CD8-positive, alpha-beta memory T cell (primary cell): ENCODE data around the gene HSD3B7. TPM values are rescaled to one million over a fixed set of nuclear protein-coding genes. Genes with fewer than 3 reads are reported as not detected.

ENCODE experiments used
- CTCF ChIA-PET: fragments of 350-600 bp; sonication (Branson Sonifier 250); formaldehyde crosslinking; loops from one replicate; lab custom pipeline; 2021; ENCODE audit warnings: antibody characterized with exemption; lab: Charles Lee
- POLR2A ChIA-PET: fragments of 350-600 bp; sonication (Branson Sonifier 250); formaldehyde crosslinking; loops from one replicate; lab custom pipeline; 2021; ENCODE audit warnings: antibody characterized with exemption; lab: Charles Lee
- DNase-seq, 5 donors: peaks; one replicate each; pipeline versions ENCODE4 v3.0.0 to v3.0.0-alpha.2; 2020 to 2022; ENCODE audit warnings: mixed read lengths in 1 of 5
- H3K27ac ChIP-seq: one replicate; pipeline ENCODE4 v1.7.0; 2013; ENCODE audit warnings: low read depth, mild to moderate bottlenecking, low read length, moderate library complexity
- H3K27me3 ChIP-seq: 2 replicates; pipeline ENCODE4 v1.7.0; 2013; ENCODE audit warnings: low read length, mild to moderate bottlenecking; ENCODE audit not compliant: insufficient read depth, poor library complexity, severe bottlenecking
- H3K36me3 ChIP-seq: 2 replicates; pipeline ENCODE4 v1.7.0; 2013; ENCODE audit warnings: mild to moderate bottlenecking, low read length, moderate library complexity; ENCODE audit not compliant: insufficient read depth
- H3K4me1 ChIP-seq: 2 replicates; pipeline ENCODE4 v1.7.0; 2013; ENCODE audit warnings: mild to moderate bottlenecking, low read length, moderate library complexity; ENCODE audit not compliant: insufficient read depth
- H3K4me3 ChIP-seq: 2 replicates; pipeline ENCODE4 v1.7.0; 2013; ENCODE audit warnings: mild to moderate bottlenecking, low read length
- H3K9me3 ChIP-seq: 2 replicates; pipeline ENCODE4 v1.7.0; 2013; ENCODE audit warnings: mild to moderate bottlenecking, low read length
- H3K27ac Mint-ChIP-seq, 8 donors: one replicate each; pipeline ENCODE4 v1.8.0; 2020 to 2021; ENCODE audit warnings: mixed read lengths in 8 of 8, mild to moderate bottlenecking in 6 of 8, inconsistent platforms in 3 of 8, moderate library complexity in 3 of 8
- H3K27me3 Mint-ChIP-seq, 2 donors: one replicate each; pipeline ENCODE4 v1.8.0; 2020 to 2021; ENCODE audit warnings: mixed read lengths in 2 of 2, mild to moderate bottlenecking in 1 of 2, moderate library complexity in 1 of 2
- H3K36me3 Mint-ChIP-seq, 3 donors: one replicate each; pipeline ENCODE4 v1.8.0; 2020 to 2021; ENCODE audit warnings: mixed read lengths in 3 of 3, inconsistent platforms in 1 of 3, mild to moderate bottlenecking in 1 of 3
- H3K4me1 Mint-ChIP-seq, 3 donors: one replicate each; pipeline ENCODE4 v1.8.0; 2020 to 2021; ENCODE audit warnings: mixed read lengths in 3 of 3, inconsistent platforms in 1 of 3, mild to moderate bottlenecking in 1 of 3
- H3K4me3 Mint-ChIP-seq, 7 donors: one replicate each; pipeline ENCODE4 v1.8.0; 2020 to 2021; ENCODE audit warnings: mixed read lengths in 7 of 7, mild to moderate bottlenecking in 6 of 7, moderate library complexity in 4 of 7, inconsistent platforms in 2 of 7
- H3K9me3 Mint-ChIP-seq, 5 donors: one replicate each; pipeline ENCODE4 v1.8.0; 2020 to 2022; ENCODE audit warnings: mixed read lengths in 5 of 5, mild to moderate bottlenecking in 3 of 5, moderate library complexity in 2 of 5, inconsistent platforms in 1 of 5
- polyA plus RNA-seq: library from polyadenylated mRNA; unstranded; fragments of 300-500 nt; fragmentation: Illumina TruSeq; gene quantifications from one replicate; pipeline ENCODE4 v1.2.3, GENCODE V29; 2021
- total RNA-seq, 2 experiments: library from RNA; stranded (reverse); gene quantifications; one replicate each; pipeline ENCODE4 v1.2.3, GENCODE V29; 2021

The HSD3B7 gene
- total and polyA plus RNA-seq, 3 experiments from 2014 or later, result 1.6 to 2.1 TPM; not detected in 1

DNA sequence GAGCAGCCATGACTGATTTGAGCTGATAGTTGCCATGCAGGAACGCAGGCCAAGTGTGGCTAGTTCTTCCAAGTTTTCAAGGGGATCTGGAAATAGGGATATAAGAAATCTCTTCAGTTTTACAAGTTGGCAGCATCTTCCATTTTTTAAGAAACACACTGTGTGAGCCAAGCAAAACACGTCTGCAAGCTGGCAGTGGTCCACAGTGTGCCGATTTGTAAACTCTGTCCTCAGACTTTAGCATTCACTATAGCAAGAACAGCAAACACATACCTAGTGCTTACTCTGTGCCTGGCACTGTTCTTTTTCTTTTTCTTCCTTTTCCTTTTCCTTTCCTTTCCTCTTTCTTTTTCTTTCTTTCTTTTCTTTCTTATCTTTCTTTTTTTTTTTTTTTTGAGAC, 33.3 kb upstream of the HSD3B7 start:
- no peaks in the 10 kb centered on the region for H3K27me3 Mint-ChIP-seq
- Histone ChIP-seq H3K4me3 (no peak overlapping the region), H3K4me1 (peaks cover 23% of the 10 kb centered on the region), H3K9me3 (no peaks in the 10 kb centered on the region), H3K27me3 (no peaks in the 10 kb centered on the region), H3K36me3 (no peaks in the 10 kb centered on the region), H3K27ac (no peak overlapping the region)
- H3K4me1 Mint-ChIP-seq, result peaks cover 17 to 29% (median 22%) of the 10 kb centered on the region in 3 donors
- no peak for DNase-seq
- H3K9me3 Mint-ChIP-seq, result no peaks in the 10 kb centered on the region
- peaks cover 0 to 2% (median 0%) of the 10 kb centered on the region in 3 donors for H3K36me3 Mint-ChIP-seq
- ChIA-PET CTCF (interaction anchor here (1.6 to 4.9 kb wide), 2 partner anchors 10 to 491 kb away, joined by 3 to 50 read pairs; partner anchors contain the start of gene ZNF843), POLR2A (no interaction called here)
- peak overlapping the region in 2 of 8 donors; percentile 21 to 56 for H3K27ac Mint-ChIP-seq
- peak overlapping the region in 3 of 7 donors; percentile 15 to 76 (median 23) for H3K4me3 Mint-ChIP-seq

DNA sequence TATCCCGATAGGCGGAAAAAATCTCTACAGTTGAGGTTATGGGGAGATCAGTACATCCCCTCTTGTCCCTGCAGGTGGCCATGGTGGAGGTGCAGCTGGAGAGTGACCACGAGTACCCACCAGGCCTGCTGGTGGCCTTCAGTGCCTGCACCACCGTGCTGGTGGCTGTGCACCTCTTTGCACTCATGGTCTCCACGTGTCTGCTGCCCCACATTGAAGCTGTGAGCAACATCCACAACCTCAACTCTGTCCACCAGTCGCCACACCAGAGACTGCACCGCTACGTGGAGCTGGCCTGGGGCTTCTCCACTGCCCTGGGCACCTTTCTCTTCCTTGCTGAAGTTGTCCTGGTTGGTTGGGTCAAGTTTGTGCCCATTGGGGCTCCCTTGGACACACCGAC, 31.9 kb upstream of the HSD3B7 start:
- Histone ChIP-seq H3K4me3 (no peak overlapping the region), H3K36me3 (no peaks in the 10 kb centered on the region), H3K9me3 (no peaks in the 10 kb centered on the region), H3K27ac (no peak overlapping the region), H3K4me1 (peaks cover 26% of the 10 kb centered on the region), H3K27me3 (no peaks in the 10 kb centered on the region)
- POLR2A ChIA-PET, result no interaction called here
- H3K27me3 Mint-ChIP-seq, result no peaks in the 10 kb centered on the region
- CTCF ChIA-PET, result interaction anchor here (1.1 to 4.9 kb wide), 8 partner anchors 11 to 490 kb away, joined by 3 to 50 read pairs (median 4); partner anchors contain the start of genes PRSS53, ZNF646, ZNF668 and ZNF843
- H3K9me3 Mint-ChIP-seq, result no peaks in the 10 kb centered on the region
- H3K27ac Mint-ChIP-seq, result peak overlapping the region in 2 of 8 donors; percentile 48 to 89
- no peak overlapping the region for H3K4me3 Mint-ChIP-seq
- DNase-seq, result no peak
- H3K4me1 Mint-ChIP-seq, result peaks cover 18 to 37% (median 22%) of the 10 kb centered on the region in 3 donors
- H3K36me3 Mint-ChIP-seq, result peaks cover 0 to 8% (median 0%) of the 10 kb centered on the region in 3 donors

DNA sequence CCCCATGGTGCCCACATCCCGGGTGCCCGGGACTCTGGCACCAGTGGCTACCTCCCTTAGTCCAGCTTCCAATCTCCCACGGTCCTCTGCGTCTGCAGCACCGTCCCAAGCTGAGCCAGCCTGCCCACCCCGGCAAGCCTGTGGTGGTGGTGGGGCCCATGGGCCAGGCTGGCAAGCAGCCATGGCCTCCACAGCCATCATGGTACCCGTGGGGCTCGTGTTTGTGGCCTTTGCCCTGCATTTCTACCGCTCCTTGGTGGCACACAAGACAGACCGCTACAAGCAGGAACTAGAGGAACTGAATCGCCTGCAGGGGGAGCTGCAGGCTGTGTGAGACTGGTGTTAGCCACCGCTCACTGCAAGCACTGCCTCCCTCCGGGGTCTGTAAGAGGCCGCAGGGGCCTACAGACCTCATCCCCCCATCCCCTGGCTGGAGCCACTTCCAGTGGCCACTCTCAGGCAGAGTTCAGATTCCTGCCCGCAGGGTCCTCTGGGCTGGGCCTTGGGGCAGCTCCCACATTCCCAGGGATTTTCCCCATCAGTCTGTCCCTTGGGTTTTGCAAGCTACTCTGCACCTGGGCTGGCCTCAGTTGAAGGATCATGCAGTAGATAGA, 31.4 kb upstream of the HSD3B7 start:
- no peaks in the 10 kb centered on the region for H3K36me3 ChIP-seq
- ChIA-PET CTCF (interaction anchor here (1.1 to 4.9 kb wide), 8 partner anchors 12 to 489 kb away, joined by 3 to 50 read pairs (median 4); partner anchors contain the start of genes PRSS53, ZNF646, ZNF668 and ZNF843), POLR2A (no interaction called here)
- Mint-ChIP-seq H3K36me3 (peaks cover 0 to 11% (median 0%) of the 10 kb centered on the region in 3 donors), H3K4me3 (peak overlapping the region in 2 of 7 donors; percentile 56 to 84), H3K27me3 (no peaks in the 10 kb centered on the region), H3K27ac (peak overlapping the region in 4 of 8 donors; percentile 48 to 89 (median 50)), H3K4me1 (peaks cover 22 to 41% (median 26%) of the 10 kb centered on the region in 3 donors), H3K9me3 (no peaks in the 10 kb centered on the region)
- peak; percentile 47 to 78 (median 57) for DNase-seq
- H3K4me3 ChIP-seq, result no peak overlapping the region
- no peaks in the 10 kb centered on the region for H3K27me3 ChIP-seq
- no peaks in the 10 kb centered on the region for H3K9me3 ChIP-seq
- peaks cover 28% of the 10 kb centered on the region for H3K4me1 ChIP-seq
- H3K27ac ChIP-seq, result no peak overlapping the region

DNA sequence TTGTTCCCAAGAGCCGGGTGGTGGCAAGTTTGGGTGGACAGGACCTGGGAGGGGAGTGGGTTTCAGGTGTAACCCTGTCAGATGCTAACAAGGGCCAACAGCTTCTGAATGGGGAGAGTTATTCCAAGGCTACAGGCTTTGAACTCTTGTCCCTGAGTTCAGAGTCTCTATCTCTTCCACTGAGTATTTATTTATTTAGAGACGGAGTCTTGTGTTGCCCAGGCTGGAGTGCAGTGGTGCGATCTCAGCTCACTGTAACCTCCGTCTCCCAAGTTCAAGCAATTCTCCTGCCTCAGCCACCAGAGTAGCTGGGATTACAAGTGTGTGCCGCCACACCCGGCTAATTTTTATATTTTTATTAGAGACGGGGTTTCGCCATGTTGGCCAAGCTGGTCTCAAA, 30.0 kb upstream of the HSD3B7 start:
- peaks cover 35% of the 10 kb centered on the region for H3K4me1 ChIP-seq
- peaks cover 0 to 21% (median 2%) of the 10 kb centered on the region in 3 donors for H3K36me3 Mint-ChIP-seq
- H3K27me3 ChIP-seq, result no peaks in the 10 kb centered on the region
- no peak overlapping the region for H3K4me3 ChIP-seq
- DNase-seq, result no peak
- no peaks in the 10 kb centered on the region for H3K27me3 Mint-ChIP-seq
- CTCF ChIA-PET, result interaction anchor here (3.2 to 4.9 kb wide), 2 partner anchors 13 to 187 kb away, joined by 9 to 50 read pairs; no protein-coding TSS in a partner anchor
- peaks cover 27 to 45% (median 33%) of the 10 kb centered on the region in 3 donors for H3K4me1 Mint-ChIP-seq
- H3K4me3 Mint-ChIP-seq, result peak overlapping the region in 2 of 7 donors; percentile 66 to 74
- no peaks in the 10 kb centered on the region for H3K9me3 Mint-ChIP-seq
- H3K27ac ChIP-seq, result no peak overlapping the region
- H3K36me3 ChIP-seq, result peaks cover 4% of the 10 kb centered on the region
- peak overlapping the region in 3 of 8 donors; percentile 3 to 89 (median 57) for H3K27ac Mint-ChIP-seq
- POLR2A ChIA-PET, result interaction anchor here (0.7 kb wide), 1 partner anchor 119 kb away, joined by 5 read pairs; the partner anchor contains the start of genes ZNF646 and ZNF668
- H3K9me3 ChIP-seq, result no peaks in the 10 kb centered on the region

DNA sequence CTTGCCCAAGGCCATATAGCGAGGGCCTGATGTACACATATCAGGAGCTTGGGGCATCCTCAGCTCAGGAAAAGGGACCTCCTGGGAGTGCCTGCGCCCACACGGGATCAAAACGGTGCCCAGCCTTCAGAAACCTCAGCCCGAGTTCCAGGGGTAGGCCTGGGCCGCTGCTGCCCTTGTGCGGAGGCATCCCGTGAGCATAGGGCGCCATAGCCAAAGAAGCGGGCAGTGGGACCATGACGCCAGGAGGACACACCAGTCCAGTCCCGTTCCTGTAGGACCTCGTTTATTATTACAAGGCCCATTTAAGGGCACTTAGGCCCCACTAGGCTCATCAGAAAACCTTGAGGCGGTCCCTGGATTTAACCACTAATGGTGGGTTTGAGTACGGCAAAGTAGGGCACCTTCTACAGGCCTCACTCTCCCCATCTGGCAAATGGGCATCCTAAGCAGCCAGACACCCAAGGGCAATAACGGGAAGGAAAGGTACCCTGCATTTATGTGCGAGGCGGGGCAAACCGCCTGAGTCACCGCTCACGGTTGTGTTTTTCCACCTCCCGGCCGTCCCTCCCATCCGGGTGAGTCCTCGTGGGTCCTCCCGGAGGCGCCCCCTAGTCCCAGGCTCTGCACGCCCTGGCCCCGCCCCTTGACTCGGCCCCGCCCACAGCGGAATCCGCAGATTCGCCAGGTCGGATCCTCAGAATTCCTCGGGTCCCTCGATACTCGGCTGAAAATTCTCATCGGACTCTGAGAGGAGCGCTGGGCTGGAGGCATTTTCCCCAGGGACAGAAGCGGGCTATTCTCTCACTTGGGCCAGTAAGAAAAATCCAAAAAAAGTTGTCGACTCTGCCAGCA, 28.2 kb upstream of the HSD3B7 start:
- peak overlapping the region; percentile 98 for H3K4me3 ChIP-seq
- peak; percentile 77 to 87 (median 83) for DNase-seq
- peak overlapping the region; percentile 97 to 100 (median 98) for H3K27ac Mint-ChIP-seq
- H3K27ac ChIP-seq, result peak overlapping the region; percentile 96
- H3K4me3 Mint-ChIP-seq, result peak overlapping the region; percentile 93 to 99 (median 97)
- H3K4me1 Mint-ChIP-seq, result peaks cover 26 to 42% (median 27%) of the 10 kb centered on the region in 3 donors
- no peaks in the 10 kb centered on the region for H3K27me3 Mint-ChIP-seq
- ChIA-PET POLR2A (interaction anchor here (0.5 to 1.1 kb wide), 3 partner anchors 117 to 185 kb away, joined by 3 to 4 read pairs (median 3); partner anchors contain the start of genes KAT8 and ZNF668), CTCF (interaction anchor here (4.9 kb wide), 1 partner anchor 15 kb away, joined by 50 read pairs; no protein-coding TSS in a partner anchor)
- peaks cover 15% of the 10 kb centered on the region for H3K36me3 ChIP-seq
- peaks cover 0 to 37% (median 7%) of the 10 kb centered on the region in 3 donors for H3K36me3 Mint-ChIP-seq
- peaks cover 24% of the 10 kb centered on the region for H3K4me1 ChIP-seq
- H3K9me3 ChIP-seq, result no peaks in the 10 kb centered on the region
- no peaks in the 10 kb centered on the region for H3K9me3 Mint-ChIP-seq
- no peaks in the 10 kb centered on the region for H3K27me3 ChIP-seq

DNA sequence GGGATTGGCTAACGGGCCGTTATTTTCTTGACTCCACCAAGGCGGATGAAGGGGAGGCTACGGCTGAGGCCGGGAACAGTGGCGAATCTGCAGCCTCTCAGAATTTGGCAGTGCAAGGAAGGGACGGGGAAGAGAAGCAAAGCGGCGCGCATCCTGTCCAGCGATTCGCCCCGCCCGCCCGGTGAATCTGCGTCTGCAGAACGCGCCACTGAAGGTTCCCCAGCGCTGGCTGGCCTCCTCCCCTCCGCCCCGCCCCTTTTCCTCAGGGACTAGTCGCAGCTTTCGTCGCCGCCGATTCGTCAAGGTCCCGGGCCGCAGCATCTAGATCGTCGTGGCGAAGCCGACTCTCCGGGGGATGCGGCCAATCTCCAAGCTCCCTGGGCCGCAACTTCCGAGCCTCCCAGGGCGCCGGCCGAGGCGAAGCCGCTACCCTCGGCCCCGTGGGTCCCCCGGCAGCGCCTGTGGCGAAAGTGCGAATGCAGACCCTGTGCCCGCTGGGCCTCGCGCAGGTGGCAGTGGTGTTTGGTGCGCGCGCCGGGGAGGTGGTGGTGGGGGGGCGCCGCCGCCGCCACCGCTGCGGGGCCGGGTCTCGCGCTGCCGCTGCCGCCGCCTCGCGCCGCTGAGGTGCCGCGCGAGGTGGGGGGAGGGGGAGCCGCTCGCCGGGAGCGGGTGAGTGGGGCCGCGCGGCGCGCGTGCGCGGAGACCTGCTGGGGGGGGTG, 27.4 kb upstream of the HSD3B7 start, which contains the start of gene SETD1A:
Gene SETD1A (plus strand): TSS at position 299 of the 719 bp plus-strand sequence. CDS start 978 bp downstream, outside the sequence.
- ChIA-PET CTCF (no interaction called here), POLR2A (interaction anchor here (0.5 to 1.1 kb wide), 3 partner anchors 116 to 185 kb away, joined by 3 to 4 read pairs (median 3); partner anchors contain the start of genes KAT8 and ZNF668)
- peaks cover 0 to 44% (median 9%) of the 10 kb centered on the region in 3 donors for H3K36me3 Mint-ChIP-seq
- peaks cover 24% of the 10 kb centered on the region for H3K4me1 ChIP-seq
- no peaks in the 10 kb centered on the region for H3K27me3 ChIP-seq
- peaks cover 26 to 41% (median 27%) of the 10 kb centered on the region in 3 donors for H3K4me1 Mint-ChIP-seq
- DNase-seq, result peak; percentile 94 to 98 (median 97)
- peak within 1 kb of the TSS; percentile 96 for H3K27ac ChIP-seq
- peaks cover 22% of the 10 kb centered on the region for H3K36me3 ChIP-seq
- H3K27ac Mint-ChIP-seq, result peak within 1 kb of the TSS; percentile 97 to 100 (median 98)
- H3K9me3 Mint-ChIP-seq, result no peaks in the 10 kb centered on the region
- H3K9me3 ChIP-seq, result no peaks in the 10 kb centered on the region
- no peaks in the 10 kb centered on the region for H3K27me3 Mint-ChIP-seq
- peak within 1 kb of the TSS; percentile 93 to 99 (median 97) for H3K4me3 Mint-ChIP-seq
- H3K4me3 ChIP-seq, result peak within 1 kb of the TSS; percentile 98
